ENCODE data around the gene FOSB.

- TF ChIP-seq CTCF (IDR thresholded peaks at IDR 0.05) (peak in 2 of 12 donors; percentile 14 to 18), POLR2A (IDR thresholded peaks at IDR 0.05) (no peak)
Observed at GRCh38 chr19:45468159-45468651, 409 bp downstream of the FOSB start.
